Iris pigment epithelial cell (primary cell): ENCODE data around the gene HOXD8.

Experiments
- DNase-seq: peaks from one replicate; pipeline ENCODE4 v3.0.0-alpha.2; 2011; ENCODE audit warnings: low read depth

The HOXD8 gene

GRCh38 chr2:176147800-176148496 lies 18.4 kb downstream of the HOXD8 start:
- DNase-seq, result no peak

- no peak for DNase-seq
These were observed 19.4 kb downstream of the HOXD8 start for GRCh38 chr2:176148751-176149421.

DNA sequence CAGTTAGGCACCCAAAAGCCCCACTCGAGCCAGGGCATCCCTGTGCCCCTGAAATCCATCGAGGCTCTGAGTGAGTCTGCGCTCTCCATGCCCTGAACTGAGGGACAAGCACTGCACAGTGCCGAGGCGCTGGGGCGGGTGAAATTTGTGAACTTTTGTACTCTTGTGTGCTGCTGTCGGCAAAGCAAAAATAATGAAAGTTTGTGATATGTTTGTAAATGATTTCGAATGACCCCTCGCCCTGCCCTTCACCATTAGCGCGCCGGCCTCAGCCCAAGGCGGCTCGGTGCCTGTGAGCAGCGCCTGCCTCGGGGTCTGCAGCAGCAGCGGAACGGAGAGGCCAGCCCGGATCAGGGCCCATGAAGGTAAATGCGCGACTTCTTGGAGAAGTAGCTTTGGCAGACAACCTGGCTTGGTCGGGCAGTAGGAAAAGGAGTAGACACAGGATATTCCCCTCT lies 20.0 kb downstream of the HOXD8 start:
- DNase-seq, result no peak

- DNase-seq, result no peak
These were observed 20.6 kb downstream of the HOXD8 start for GRCh38 chr2:176149939-176150583.

- DNase-seq, result no peak
These were observed 21.3 kb downstream of the HOXD8 start for GRCh38 chr2:176150584-176151441.

DNA sequence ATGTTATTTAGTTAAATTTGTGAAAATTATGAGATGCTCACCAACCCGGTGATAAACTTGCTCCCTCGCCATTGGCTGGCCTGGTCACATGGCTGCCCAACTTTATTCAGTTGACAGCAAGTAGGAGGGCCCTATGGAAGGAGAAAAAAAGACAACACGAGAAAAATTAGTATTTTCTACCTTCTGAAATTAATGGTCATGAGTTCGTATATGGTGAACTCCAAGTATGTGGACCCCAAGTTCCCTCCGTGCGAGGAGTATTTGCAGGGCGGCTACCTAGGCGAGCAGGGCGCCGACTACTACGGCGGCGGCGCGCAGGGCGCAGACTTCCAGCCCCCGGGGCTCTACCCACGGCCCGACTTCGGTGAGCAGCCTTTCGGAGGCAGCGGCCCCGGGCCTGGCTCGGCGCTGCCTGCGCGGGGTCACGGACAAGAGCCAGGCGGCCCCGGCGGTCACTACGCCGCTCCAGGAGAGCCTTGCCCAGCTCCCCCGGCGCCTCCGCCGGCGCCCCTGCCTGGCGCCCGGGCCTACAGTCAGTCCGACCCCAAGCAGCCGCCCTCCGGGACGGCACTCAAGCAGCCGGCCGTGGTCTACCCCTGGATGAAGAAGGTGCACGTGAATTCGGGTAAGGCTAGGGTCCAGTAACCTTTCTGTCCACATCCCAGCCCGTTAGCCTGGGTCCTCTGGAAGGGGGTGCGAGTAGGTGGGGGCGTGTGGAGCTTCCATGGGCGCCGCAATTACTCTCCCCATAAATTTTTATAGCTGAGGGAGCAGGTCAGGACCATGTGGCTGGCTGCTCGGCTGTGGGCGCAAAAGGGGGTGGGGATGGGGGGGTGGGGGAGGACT lies 22.2 kb downstream of the HOXD8 start, which contains the start of gene HOXD4:
HOXD4 (plus strand) TSS at position 109 of the 846 bp plus-strand sequence; CDS start at position 193, 84 bp downstream.
- no peak for DNase-seq

GRCh38 chr2:176152350-176153181 lies 23.1 kb downstream of the HOXD8 start:
- no peak for DNase-seq

DNA sequence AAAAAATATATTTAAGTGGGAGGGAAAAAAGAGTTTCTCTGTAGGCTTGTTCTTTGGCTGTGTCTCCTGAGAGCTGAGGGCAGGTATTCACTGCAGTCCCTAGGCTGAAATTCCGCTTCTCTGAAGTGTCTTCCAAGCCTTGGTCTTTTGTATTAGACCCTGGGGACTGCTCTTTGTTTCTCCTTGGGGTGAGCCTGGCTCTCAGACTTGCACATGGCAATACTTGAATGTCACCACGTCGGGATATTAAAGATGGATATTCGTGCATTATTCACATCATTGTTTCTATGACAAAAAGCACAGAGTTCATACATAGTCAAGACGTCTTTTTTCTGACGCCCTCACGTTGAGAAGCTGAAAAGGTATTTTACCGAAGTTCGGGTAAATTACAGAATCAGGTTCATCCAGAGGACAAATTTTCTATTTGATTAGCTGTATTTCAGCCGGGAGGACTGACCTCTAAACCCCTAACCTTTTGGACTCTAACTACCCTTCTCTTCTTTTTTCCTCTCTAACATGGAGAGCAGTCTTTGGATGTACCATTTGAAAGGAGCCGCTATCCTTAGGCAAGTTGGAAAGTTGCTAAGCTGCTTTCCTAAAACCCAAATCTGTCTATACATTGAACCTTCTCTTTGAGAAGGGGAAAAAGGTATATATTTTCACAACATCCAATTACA lies 25.2 kb downstream of the HOXD8 start:
- DNase-seq, result no peak

DNA sequence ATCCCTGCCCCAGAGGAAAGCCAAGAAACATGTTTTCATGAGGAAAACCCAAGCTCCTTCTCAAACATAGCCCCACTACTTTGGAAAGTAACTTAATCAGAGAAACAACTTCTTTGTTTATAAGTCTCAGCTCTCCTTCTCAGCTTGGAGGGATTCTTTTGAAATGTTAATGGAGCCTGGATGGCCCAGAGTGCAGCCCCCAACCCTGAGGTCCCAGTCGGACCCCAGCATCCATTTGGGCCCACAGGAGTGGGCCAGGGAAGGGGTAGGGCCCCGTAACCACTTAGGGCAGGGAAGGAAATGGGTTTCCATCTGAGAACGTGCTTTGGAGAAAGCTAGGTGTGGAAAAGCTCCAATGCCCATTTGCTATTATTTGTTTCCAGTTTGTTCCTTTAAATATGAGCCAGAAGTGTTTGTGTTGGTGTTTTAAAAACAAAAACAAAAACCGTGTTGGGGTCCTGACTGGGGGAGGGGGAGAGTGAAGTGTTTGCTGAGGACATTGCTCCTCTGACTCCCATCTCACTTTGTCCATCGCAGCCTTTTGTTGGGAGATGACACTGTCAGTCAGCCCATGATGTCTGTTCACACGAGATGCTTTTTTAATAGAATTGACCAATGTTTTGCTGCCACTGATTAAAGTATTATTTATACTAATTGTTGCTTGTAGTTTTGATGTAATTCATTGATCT lies 26.0 kb downstream of the HOXD8 start:
- DNase-seq, result no peak

DNA sequence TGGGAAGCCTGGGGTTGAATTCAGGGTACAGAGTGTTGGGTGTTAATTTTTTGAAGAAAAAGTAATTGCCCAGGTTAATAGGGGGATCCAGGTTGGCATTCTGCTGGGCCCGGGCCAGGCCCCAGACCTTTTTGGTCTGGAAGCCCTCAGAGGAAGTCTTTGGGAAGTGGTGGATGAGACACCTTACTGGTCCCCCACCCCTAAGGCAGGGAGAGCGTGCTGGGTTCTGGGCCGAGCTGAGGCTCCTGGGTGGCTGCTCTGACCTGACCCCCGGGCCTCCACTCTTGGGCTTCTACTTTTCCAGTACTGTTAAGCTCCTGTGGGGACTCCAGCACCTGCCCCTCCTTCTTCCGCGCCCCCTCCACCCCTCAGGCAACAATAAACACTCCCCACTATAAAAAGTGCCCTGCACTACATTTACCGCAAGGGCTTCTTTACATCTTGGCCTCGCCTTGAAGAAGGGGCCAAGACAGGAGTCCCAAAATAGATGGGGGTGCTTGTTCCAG lies 26.8 kb downstream of the HOXD8 start:
- no peak for DNase-seq

DNA sequence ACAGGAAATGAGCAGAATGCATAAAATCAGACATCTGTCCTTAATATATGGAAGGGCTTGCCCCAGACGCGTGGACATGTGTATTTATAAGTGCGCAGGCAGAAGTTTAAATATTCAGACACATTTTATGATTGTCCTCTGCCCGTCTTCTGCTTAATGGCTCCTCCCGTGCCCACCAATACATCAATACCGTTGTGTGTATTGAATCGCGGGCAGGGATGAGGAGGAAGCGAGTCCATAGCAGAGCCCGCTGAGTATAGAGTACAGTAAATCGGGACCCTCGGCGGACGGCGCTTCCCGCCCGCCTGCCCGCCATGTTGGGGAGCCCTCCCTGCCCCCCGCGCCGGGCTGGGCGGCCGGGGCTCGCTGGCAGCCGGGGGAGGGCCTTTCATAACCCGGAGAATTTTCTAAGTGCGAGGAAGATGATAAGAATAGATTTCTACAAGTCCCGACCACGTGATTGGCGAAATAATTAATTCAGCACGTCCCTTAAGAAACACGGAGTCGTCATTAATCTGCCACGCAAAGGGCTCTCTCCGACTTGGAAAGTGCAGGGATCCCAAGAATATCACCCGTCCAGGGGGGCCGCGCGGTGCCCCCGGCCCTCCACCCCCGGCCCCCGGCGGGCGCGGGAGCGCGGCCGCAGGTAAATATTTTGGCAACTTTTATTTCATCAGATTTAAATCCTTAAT lies 27.4 kb downstream of the HOXD8 start, which contains the start of gene HOXD3:
HOXD3 (plus strand) TSS at position 501 of the 692 bp plus-strand sequence. CDS start 11,808 bp downstream, outside the sequence.
- no peak for DNase-seq

DNA sequence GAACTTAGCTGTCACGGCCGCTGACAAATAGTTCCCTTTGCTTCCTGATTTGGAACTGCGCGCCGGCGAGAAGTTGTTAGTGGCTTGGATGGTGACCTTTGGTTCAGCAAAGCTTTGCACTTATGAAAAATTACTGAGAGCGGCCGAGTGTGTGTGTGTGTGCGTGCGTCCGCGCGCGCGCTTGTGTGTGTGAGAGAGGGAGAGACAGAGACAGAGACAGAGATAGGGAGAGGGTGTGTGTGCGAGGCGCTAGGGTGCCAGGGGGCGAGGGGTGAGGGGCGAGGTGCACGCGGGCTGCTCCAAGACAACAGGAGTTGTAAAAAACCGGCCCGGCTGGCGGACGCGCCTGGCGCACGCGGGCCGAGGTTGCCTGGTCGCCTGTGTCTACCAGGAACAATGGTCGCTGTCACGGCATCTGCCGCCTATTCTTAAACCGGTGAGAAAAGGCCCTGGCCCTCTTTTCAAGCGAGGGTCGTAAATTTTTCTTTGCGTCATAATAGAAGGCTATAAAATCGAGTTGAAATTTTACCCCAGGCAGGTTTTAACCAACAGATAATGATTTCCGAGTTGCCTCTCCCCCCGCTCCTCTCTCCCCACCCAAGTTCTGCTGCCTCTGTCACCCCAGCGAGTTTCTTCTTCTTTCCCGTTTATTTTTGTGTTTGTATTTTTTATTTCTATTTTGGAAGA lies 28.1 kb downstream of the HOXD8 start:
- no peak for DNase-seq

- no peak for DNase-seq
These were observed 28.7 kb downstream of the HOXD8 start for GRCh38 chr2:176158186-176158591.

DNA sequence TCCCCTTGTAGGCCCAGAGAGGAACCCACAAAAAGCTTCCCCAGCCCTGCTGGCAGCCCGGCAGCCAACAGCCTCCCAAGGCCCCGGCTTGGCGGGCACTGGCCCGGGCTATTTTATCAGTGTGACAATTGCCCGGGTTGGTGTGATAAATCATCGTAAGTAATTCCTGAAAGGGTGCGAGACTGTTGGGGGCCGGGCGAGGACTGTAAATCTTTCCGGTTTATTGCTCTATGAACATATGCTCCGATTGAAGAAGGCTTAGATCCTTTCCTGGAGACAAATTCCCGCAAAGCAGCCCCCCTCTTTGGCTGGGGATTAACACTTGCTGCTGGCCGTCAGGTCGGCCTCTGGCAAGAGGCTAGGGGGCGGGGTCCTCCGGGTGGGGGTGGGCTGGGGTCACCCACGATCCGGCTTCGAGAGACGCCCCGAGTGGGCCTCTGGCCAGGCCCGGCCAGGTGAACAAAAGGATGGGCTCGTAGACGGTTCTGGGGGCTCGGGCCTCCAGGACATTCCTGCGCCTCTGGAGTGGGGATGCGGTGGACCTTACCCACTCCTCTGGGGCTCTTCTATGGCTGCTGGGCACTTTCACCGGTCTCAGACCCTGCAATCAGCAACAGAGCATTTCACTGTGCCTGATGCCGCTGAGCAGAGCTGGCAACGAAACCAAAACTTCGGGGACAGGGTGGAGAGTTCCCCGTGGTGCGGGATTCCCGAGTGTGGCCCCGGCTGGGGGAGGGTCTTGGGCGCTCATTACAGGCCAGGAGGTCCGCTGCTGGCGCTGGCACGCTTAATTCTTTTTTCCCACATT lies 29.6 kb downstream of the HOXD8 start:
- DNase-seq, result no peak

DNA sequence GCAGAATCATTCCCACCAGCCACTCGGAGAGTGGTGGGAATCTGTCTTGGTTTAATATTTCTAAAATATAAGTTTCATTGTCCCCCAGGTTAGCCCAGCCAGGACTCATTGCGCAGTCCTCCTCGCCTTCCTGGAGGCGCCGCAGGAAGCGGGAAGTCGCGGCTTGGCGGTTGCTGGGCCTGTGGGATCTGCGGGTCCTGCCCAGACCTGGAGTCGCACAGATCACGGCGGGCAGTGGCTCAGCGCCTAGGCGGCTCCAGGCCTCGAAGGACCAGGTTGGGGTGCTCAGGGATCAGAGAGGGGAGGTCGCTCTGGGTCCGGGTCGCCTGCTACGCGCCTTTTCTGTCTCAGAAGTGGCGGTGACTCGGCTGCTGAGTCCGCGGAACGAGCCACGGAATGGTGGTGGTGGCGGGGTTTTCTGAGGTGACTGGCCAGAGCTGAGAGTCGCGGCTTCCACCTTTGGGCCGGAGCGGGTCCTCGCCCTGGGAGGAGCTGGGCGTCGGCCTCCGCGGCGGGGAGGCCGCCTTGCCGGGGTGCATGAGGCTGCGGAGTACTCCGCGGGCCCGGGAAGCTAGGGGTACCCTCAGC lies 30.3 kb downstream of the HOXD8 start:
- no peak for DNase-seq
